ENCODE data around the gene RHBDL1.

Gene RHBDL1

GRCh38 chr16:652454-653305 lies 22.8 kb upstream of the RHBDL1 start:
- DNase-seq (ENCODE audit: low read depth in 2 of 2) = no peak

GRCh38 chr16:654034-654433 lies 21.4 kb upstream of the RHBDL1 start:
- DNase-seq (ENCODE audit: low read depth in 2 of 2) = no peak

DNA sequence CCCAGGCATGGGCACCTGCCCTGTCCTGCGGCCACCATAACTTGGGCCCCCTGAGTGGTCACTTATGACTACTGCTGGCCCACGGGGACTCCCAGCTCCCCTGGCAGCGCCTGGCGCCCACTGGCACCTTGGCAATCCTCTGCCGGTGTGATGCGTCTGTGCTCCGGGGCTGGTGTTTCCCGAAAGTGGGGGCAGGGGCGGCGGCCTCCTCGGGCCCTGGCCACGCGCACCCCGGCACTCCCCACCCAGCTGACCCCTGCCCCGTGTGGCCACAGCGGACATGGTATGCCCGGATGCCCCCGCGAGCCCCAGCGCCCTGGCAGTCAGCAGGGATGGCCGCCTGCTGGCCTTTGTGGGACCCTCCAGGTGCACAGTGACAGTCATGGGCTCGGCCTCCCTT lies 18.0 kb upstream of the RHBDL1 start:
- DNase-seq (ENCODE audit: low read depth in 2 of 2) = no peak

- DNase-seq (ENCODE audit: low read depth in 2 of 2) = no peak
These were observed 16.5 kb upstream of the RHBDL1 start for GRCh38 chr16:658679-659571.

DNA sequence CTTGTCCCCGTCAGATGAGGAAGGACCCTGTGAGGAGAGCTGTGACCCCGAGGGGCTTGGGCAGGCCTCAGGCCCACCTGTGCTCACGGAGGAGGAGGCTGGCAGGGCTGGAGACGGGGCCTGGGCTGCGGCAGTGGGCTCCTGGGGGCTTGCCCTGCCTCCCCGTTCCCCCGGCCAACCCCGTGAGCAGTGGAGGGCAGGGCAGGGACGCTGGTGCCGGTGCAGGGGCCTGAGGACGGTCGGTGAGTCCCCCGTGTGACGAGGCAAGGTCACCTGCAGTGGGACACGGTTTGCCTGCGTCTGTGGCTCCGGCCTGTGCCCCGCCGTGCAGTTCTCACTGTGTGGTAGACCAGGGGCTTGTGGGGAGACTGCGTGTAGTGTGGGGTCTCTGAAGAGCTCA lies 15.9 kb upstream of the RHBDL1 start:
- DNase-seq (ENCODE audit: low read depth in 2 of 2) = no peak

GRCh38 chr16:660132-660458 lies 15.4 kb upstream of the RHBDL1 start:
- DNase-seq (ENCODE audit: low read depth in 2 of 2) = no peak

DNA sequence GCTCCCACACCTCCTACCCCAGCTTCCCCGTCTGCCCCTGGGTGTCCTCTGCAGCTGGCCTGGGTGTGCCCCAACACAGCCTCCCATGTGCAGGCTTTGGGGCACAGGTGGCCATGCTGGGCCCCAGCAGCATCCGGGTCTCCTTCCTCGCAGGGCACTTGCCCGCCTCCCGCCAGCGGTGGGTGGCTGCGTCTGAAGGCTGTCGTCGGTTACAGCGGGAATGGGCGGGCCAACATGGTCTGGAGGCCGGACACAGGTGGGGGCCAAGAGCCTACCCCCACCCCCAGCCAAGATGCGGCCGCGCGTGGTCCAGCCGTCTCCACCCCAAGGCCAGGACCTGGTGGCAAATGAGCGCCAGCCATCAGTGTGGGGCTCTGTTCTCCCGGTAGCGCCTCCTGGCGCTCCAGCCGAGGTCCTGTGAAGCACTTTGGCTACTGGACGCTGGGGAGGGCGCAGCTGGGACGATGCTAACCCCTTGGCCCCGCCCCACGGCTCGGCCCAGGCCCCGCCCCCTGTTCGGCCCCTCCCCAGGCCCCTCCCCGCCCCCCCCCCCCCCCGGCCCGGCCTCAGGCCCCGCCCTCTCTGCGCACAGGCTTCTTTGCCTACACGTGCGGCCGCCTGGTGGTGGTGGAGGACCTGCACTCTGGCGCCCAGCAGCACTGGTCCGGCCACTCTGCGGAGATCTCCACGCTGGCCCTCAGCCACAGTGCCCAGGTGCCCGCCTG lies 14.8 kb upstream of the RHBDL1 start:
- DNase-seq (ENCODE audit: low read depth in 2 of 2) = peak; percentile 47 to 62

DNA sequence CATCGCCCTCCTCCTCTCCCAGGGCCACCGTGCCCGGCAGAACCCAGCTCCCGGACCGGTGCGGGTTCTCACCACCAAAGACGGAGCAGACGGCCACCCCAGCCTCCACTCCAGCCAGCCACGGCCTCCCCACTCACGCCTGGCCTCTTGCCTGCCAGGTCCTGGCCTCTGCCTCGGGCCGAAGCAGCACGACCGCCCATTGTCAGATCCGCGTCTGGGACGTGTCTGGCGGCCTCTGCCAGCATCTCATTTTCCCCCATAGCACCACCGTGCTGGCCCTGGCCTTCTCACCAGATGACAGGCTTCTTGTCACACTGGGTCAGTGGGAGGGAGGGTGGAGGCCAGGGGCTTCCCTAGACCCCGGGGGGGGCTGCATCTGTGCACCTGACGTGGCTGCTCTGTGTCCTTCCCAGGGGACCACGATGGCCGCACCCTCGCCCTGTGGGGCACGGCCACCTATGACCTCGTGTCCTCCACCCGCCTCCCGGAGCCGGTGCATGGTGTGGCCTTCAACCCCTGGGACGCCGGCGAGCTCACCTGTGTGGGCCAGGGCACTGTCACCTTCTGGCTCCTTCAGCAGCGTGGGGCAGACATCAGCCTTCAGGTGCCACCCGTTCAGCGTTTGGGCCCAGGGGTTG lies 14.2 kb upstream of the RHBDL1 start:
- no peak for DNase-seq (ENCODE audit: low read depth in 2 of 2)

DNA sequence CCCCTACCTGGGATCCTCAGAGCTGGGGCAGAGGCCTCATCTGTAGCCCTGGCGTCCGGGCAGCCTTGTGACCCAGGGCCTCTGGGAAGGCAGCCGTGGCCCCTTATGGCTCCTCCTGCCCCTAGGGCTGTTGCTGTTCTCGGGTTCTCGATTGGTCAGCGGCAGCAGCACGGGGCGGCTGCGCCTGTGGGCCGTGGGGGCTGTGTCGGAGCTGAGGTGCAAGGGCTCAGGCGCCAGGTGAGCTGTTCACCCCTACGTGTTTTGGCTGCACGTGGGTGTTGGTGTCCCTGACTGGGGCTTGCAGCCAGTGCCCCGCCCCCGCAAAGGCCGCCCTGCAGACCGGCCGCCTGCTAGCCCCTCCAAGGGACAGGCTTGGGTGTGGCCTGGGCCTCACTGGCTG lies 13.4 kb upstream of the RHBDL1 start:
- DNase-seq (ENCODE audit: low read depth in 2 of 2) = no peak

- DNase-seq (ENCODE audit: low read depth in 2 of 2) = no peak
These were observed 12.9 kb upstream of the RHBDL1 start for GRCh38 chr16:662597-662996.

DNA sequence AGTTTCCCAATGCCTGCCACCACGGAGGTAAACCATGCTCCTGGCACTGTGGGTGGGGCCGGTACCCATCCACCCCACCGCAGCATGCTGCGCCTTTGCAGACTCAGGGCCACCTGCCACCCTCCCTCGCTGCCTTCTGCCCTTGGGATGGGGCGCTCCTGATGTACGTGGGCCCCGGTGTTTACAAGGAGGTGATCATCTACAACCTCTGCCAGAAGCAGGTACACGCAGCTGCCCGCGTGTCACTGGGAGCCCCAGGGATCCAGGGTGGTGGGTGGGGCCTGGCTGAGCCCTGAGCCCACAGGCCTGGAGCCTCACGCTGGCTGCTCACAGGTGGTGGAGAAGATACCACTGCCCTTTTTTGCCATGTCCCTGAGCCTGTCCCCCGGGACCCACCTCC lies 8.9 kb upstream of the RHBDL1 start:
- DNase-seq (ENCODE audit: low read depth in 2 of 2) = no peak

GRCh38 chr16:667113-667779 lies 8.2 kb upstream of the RHBDL1 start:
- DNase-seq (ENCODE audit: low read depth in 2 of 2) = no peak

GRCh38 chr16:667780-668518 lies 7.5 kb upstream of the RHBDL1 start, which contains the start of gene RHOT2:
RHOT2 (plus strand) TSS chr16:668132; CDS start chr16:668200, 68 bp downstream.
- peak; percentile 90 to 91 for DNase-seq (ENCODE audit: low read depth in 2 of 2)

DNA sequence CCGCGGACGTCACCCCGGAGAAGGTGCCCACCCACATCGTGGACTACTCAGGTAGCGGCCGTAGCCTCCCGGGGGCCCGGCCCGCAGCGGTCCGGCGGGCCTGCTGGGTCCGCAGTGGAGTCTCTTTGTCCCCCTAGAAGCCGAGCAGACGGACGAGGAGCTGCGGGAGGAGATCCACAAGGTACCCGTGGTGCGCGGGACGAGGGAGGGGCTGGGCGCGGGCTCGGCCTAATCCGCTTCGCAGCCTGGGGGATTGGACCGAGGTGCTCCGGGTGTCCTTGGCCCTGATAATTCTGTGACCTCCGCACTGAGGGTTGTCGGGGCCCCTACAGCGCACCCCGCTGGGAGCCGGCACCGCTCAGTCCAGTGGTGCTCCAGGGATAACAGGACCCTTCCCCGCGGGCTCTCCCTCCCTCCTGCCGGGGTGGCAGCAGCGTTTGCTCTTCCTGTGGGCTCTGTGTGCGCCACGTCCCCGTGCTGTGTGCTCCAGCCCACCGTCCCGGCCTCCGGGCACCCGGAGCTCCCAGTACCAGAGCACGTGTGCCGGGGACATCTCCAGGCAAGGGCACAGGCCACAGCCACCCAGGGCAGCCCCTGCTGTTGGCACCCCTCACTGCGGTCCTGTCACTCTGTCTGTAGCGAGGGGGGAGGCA lies 6.8 kb upstream of the RHBDL1 start:
- no peak for DNase-seq (ENCODE audit: low read depth in 2 of 2)

- no peak for DNase-seq (ENCODE audit: low read depth in 2 of 2)
These were observed 5.8 kb upstream of the RHBDL1 start for GRCh38 chr16:669666-670065.

DNA sequence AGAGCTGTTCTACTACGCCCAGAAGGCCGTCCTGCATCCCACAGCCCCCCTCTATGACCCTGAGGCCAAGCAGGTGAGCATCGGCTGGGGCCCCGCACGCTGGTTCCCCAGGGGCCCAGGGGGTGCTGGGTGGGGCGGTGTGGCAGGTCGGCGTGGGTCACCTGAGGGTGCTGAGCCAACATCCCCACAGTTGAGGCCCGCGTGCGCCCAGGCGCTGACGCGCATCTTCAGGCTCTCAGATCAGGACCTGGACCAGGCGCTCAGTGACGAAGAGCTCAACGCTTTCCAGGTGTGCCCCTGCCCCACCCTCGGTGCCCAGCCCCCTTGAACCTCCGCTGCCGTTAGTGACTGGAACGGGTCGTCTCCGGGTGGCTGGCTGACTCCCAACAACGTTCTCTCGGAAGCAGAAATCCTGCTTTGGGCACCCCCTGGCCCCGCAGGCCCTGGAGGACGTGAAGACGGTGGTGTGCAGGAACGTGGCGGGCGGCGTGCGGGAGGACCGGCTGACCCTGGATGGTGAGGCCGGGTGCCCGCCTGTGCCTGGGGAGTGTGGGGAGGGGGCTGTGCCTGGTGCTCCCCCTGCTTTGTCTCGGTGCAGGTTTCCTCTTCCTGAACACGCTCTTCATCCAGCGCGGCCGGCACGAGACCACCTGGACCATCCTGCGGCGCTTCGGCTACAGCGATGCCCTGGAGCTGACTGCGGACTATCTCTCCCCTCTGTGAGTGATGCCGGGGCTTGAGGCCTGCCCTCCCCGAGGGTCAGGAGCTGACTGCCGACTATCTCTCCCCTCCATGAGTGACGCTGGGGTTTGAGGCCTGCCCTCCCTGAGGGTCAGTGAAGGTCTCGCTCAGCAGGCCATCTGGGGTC lies 4.8 kb upstream of the RHBDL1 start:
- no peak for DNase-seq (ENCODE audit: low read depth in 2 of 2)

DNA sequence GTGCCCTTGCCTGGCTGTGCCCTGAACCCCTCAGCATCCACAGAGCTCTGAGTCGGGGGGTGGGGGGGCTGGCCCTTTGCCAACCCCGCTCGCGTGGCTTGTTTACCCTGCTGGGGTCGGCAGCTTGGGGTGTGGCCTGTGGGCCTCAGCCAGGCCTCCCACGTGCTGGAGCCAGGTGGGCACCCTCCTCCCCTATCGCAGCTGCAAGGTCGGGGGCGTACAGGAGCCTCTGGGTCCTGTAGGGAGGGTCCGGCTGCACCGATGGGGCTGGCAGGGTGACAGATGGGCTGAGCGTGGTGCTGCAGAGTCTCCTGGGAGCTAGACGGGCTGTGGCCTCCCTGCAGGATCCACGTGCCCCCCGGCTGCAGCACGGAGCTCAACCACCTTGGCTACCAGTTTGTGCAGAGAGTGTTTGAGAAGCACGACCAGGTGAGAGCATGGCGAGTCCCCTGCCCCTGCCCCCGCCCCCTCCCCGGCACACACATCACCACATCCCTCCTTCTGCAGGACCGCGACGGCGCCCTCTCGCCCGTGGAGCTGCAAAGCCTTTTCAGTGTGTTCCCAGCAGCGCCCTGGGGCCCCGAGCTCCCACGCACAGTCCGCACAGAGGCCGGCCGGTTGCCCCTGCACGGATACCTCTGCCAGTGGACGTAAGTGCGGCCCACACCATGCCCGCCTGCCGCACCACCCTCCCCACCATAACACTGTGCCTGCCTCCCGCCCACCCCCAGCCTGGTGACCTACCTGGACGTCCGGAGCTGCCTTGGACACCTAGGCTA lies 3.9 kb upstream of the RHBDL1 start:
- no peak for DNase-seq (ENCODE audit: low read depth in 2 of 2)

DNA sequence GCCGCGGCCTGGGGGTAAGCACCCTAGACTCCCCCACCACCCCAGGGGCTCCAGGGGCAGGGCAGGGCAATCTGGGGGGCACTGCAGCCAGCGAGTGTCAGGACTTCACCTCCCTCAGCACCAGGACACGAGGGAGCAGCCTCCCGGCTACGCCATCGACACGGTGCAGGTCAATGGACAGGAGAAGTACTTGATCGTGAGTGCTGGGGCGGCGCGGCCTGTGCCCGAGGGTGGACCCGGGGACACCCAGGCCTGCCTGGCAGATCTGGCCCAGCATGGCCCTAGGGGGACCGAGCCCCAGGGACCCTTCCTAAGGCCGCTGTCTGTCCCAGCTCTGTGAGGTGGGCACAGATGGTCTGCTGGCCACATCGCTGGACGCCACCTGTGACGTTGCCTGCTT lies 3.1 kb upstream of the RHBDL1 start:
- DNase-seq (ENCODE audit: low read depth in 2 of 2) = no peak
